Stimulated activated CD8-positive, alpha-beta memory T cell treated with anti-CD3 and anti-CD28 coated beads, Interleukin-12 subunit alpha, Interleukin-12 subunit beta, amount 100 ng/mL, for 1 hour (primary cell): ENCODE measurements around the gene LRRC56.

Experiments used
- DNase-seq: peaks from one replicate; pipeline ENCODE4 v3.0.0-alpha.2; 2020; ENCODE audit warnings: low read depth

The LRRC56 gene

GRCh38 chr11:536841-537621 lies at the start of gene LRRC56:
LRRC56 (plus strand) TSS chr11:537527; CDS start chr11:540685, 3,158 bp downstream.
- DNase-seq = peak; percentile 88

- no peak for DNase-seq
These were observed 49.7 kb upstream of the LRRC56 start for GRCh38 chr11:487571-488021.

- DNase-seq = no peak
These were observed 49.3 kb upstream of the LRRC56 start for GRCh38 chr11:488062-488461.

- no peak for DNase-seq
These were observed 48.7 kb upstream of the LRRC56 start for GRCh38 chr11:488579-488978.

GRCh38 chr11:488992-489391 lies 48.3 kb upstream of the LRRC56 start:
- no peak for DNase-seq

- no peak for DNase-seq
These were observed 47.6 kb upstream of the LRRC56 start for GRCh38 chr11:489610-490185.

GRCh38 chr11:490186-490929 lies 47.0 kb upstream of the LRRC56 start:
- DNase-seq = no peak

- DNase-seq = no peak
These were observed 46.4 kb upstream of the LRRC56 start for GRCh38 chr11:490930-491260.

GRCh38 chr11:491358-491757 lies 46.0 kb upstream of the LRRC56 start:
- no peak for DNase-seq

- no peak for DNase-seq
These were observed 44.7 kb upstream of the LRRC56 start for GRCh38 chr11:492427-493226.

- no peak for DNase-seq
These were observed 42.4 kb upstream of the LRRC56 start for GRCh38 chr11:494761-495536.

GRCh38 chr11:495537-495931 lies 41.8 kb upstream of the LRRC56 start:
- DNase-seq = no peak

- no peak for DNase-seq
These were observed 40.3 kb upstream of the LRRC56 start for GRCh38 chr11:496834-497564.

GRCh38 chr11:497565-498296 lies 39.6 kb upstream of the LRRC56 start:
- DNase-seq = no peak

GRCh38 chr11:498297-499181 lies 38.8 kb upstream of the LRRC56 start:
- no peak for DNase-seq

- DNase-seq = no peak
These were observed 37.9 kb upstream of the LRRC56 start for GRCh38 chr11:499201-500076.

GRCh38 chr11:501001-501682 lies 36.2 kb upstream of the LRRC56 start:
- DNase-seq = no peak
